ENCODE measurements around the gene ANKRD31.
A peak's percentile ranks its signal among the peaks of the same experiment; 100 is the strongest.

The ANKRD31 gene

DNA sequence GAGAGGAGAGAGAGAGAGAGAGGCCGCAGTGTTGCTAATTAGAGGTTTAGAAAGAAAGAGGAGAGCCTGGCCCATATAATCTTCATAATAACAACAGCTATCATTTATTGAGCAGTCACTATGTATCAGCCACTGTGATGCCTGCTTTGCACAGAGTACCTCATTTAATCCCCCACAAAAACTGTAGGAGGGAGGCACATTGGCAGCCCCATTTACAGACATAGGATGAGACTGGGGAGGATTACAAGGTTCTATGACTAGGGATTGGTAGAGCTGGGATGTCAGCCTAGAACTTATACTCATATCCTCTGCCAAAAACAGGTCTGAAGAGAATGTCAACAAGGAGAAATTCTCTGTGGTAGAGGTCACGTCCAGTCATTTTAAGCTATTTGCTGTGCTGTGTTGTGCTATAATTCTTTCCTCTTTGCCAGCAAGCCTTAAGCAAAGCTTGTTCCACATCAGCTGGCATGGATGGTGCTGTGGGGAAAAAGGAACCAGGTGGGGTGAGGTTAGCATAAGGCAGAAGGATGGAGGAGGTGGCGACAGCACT lies 177.6 kb downstream of the ANKRD31 start:
- FAIRE-seq = no peak

DNA sequence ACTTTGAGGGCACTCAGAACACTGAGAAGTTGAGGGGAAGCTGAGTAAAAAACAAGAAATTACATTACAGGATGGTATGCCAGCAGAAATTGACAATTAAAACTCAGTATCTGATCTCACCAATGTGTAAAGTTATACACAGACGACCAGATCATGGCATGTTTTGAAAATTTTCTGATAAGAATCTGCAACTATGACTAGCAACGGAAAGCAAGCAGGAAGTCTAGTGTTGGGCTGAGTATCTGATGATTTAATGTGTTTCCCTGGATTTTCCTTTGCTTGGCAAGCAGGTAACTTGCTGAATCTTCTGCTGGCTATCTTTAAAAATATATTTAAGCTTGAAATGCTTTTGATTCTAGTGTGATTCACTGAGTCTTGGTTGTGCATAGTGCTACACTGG lies 179.1 kb downstream of the ANKRD31 start:
- FAIRE-seq = no peak

DNA sequence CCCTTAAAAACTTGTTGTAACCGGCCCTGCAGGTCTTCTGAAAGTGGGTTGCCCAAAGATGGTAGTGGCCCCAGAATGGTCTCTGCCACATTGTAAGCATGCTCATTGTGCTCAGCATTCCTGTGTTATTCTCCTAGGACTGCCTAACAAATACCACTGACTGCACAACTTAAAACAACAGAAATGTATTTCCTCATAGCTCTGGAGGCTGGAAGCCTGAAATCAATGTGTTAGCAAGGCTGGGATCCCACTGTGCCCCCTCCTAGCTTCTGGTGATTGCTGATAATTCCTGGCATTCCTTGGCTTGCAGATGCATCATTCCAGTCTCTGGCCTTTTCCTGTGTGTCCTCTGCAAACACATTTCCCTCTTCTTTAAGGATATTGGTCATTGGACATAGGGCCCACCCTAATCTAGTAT lies 180.9 kb downstream of the ANKRD31 start:
- peak; percentile 100 for FAIRE-seq

DNA sequence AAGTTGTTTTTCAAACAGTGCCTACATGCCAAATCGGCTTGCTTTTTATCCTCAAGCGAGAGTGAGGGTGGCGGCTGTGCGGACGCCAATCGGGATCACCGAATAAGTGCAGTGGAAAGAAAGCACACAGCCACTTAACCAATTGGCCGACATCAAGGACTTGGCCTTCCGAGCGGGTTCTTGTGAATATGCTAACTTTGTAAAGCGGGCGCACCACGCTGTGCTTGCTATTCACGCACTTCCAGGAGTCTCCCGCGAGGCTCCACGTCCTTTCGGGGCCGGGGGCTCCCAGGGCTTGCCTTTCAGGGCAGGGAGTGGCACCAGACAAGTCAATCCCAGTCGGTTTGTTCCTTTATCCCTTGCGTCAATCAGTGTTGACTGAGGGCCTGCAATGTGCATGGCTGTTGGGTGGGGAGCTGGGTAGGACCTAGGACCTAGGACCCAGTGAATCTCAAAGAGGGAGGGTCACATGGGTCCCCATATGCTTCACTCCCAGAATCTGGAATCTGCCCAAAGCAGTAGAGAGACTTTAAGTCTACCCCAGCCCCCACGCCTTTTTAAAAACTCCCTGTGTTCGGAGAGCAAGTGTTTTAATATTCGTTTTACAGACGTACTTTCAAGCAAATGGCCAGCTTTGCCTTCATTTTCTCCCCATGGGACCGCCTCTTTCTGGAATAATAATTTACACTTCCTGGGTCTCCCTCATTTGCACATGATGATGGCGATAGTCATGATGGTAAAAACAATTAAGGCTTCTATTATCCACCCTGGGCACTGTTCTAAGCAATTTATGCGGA lies 182.3 kb downstream of the ANKRD31 start:
- no peak for FAIRE-seq

DNA sequence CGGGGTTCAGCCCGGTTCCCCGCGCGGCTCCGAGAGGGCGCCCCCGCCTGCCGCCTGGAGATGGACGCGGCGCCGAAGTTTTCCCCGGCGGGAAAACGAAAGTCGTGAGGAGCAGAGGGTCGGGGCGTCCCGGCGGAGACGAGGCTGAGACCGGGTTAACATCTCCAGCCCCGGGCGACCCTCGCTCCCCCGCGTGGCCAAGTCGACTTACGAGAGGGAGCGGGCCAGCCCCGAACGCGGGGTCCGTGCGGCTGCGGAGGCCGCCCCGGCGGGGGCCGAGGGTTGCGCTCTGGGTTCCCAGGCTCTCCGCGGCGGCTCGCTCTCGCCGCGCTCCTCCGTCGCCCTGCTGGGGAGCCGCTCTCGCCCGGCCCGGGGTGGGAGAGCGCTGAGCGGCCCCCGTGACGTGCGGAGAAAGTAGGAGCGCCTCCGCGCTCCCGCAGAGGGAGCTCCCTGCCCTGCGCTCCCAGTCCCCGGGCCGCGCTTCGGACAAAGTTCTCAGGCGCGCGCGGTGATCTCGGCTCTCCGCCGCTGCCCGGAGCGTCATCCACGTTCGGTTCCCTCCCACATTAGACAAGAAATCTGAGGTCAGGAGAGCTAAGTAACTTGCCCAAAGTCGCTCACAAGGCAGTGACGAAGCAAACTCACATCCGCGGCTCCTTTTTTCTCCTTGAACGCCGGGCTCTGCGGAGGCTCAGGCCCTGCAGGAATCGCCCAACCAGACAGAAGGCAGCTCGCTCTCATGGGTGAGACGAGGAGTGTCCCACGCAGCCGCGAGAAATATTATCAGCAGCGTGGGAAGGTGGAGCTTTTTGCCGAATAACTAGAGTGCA lies 183.2 kb downstream of the ANKRD31 start:
- no peak for FAIRE-seq

- FAIRE-seq = no peak
Observed at GRCh38 chr5:75053054-75053303, 183.7 kb downstream of the ANKRD31 start.

- FAIRE-seq = no peak
Observed at GRCh38 chr5:75052192-75053053, 184.3 kb downstream of the ANKRD31 start, which contains the start of gene GCNT4. Gene GCNT4, minus strand, starts transcription at chr5:75052558. Its CDS starts 22,521 bp downstream, at chr5:75030037.

- no peak for FAIRE-seq
Observed at GRCh38 chr5:75051217-75051751, 185.4 kb downstream of the ANKRD31 start.

DNA sequence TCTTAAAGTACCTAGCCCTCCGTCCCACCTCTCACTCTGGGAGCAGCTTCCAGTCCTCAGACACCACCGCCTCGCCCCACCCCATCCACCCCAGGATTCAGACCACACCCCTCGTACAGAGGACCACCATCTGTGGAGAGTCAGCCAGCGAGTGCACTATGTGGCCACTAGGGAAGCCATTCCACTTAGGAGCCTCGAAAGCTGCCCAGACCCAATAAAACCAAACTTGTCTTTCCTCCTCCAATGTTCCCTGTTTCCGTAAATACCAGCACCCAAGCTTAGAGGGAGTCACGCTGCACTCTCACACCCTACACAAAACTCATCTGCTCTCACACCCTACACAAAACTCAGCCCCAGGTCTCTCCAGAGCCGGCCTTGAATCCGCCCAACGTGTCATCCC lies 186.3 kb downstream of the ANKRD31 start:
- FAIRE-seq = peak; percentile 93

- FAIRE-seq = no peak
Observed at GRCh38 chr5:75049456-75050351, 187.0 kb downstream of the ANKRD31 start.

DNA sequence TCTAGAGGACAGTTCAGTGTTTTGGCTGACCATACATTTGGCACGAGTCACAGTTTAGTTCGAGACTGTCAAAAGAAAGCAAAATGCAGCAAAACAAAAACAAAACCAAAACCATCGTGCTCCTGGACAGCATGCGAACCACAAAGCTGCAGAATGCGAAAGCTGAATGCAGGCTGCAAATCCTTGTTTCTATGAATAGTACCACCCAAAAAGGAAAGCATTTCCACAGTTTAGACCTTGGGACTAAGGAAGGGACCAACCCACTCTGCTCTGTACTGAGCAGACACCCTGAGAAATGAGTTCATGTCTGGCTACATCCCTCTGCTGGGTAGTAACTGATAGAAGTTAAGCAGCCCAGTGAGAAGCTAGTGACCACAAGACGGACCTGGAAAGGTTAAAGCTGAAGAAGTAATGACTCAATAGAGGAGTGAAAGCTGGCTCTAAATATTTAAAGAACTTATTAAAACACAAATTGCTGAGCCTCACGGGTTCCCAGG lies 188.2 kb downstream of the ANKRD31 start:
- FAIRE-seq = no peak

DNA sequence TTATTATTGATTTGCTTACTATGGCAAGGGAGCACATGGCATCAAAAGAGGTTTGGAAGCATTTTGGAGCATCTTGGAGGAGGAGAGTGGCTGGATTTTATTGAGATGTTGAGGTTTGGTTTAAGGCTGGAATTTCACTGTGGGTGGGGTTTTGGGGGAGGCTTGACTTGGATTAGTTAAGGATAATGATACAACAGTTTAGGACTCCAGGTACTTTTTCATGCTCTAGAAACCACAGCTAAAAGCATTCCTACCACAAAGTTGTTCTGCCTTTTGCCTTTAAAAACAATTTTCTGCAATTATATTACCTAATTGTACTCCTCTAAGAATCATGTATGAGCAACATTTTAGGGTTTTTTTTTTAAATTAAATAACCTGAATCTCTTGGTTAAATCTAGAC lies 189.3 kb downstream of the ANKRD31 start:
- peak; percentile 27 for FAIRE-seq

DNA sequence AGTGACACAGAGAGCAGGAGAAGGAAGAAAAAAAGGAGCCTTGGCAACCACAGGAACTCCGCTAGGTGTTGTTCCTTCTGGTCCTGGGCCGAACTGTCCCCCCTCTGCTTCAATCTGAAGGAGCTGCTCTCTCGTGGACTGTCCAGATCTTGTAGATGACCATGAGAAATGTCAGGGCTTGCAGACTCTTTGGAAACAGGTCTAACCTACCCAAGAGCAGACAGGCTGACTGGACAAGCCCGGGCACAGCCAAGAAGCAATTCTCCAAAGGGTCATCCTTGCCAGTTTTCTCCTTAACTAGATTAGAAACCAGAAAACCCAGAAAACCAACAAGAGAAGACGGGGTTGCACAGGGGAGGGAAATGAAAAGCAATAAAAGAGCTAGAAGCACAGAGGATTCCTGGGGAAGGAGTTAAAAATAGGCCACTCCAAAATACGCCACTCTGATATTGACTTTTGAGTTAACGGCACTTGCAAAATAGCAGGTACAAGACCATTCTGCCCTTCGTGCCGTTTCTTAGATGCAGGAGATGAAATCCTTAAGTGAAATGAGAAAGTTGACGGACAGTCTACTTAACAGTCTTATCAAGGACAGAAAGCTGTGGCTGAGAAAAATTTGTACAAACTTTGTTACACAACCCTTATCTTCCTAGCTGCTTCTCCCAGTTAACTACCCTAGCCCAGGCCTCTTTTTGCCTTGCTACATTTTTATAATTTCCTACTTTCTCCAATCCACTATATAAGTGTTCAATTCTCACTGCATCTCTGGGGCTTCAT lies 190.1 kb downstream of the ANKRD31 start:
- no peak for FAIRE-seq

GRCh38 chr5:75045071-75045470 lies 191.6 kb downstream of the ANKRD31 start:
- FAIRE-seq = no peak

- no peak for FAIRE-seq
Observed at GRCh38 chr5:75044406-75044805, 192.3 kb downstream of the ANKRD31 start.

DNA sequence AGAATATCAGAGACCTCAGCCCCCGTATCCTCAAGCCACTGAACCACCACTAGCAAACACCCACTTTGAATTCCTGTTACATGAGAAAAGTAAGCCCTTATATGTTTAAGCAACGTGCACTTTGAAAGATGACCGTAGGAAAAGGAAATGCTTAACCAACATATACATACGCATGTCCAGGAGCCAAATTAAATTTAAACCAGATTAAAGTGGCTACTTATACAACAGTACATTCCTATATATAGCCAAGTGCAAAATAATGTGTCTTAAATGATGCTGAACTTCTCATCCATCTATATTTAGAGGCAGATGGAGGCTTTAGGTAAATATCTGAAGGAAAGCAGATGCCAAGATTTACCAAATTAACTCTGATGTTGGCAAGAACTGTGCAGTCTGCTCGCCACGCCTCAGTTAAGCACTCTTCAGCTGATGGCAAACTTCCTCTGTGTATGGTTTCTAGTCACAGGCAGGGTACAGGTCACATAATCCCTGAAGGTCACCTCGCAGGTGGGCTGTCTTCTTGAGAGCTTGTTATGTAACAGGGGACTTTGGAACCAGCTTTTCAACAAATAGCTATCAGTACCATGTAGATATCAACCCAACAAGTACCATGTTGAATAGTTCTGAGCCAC lies 192.9 kb downstream of the ANKRD31 start:
- FAIRE-seq = no peak

- no peak for FAIRE-seq
Observed at GRCh38 chr5:75042522-75042921, 194.2 kb downstream of the ANKRD31 start.

GRCh38 chr5:75040973-75041372 lies 195.7 kb downstream of the ANKRD31 start:
- no peak for FAIRE-seq

DNA sequence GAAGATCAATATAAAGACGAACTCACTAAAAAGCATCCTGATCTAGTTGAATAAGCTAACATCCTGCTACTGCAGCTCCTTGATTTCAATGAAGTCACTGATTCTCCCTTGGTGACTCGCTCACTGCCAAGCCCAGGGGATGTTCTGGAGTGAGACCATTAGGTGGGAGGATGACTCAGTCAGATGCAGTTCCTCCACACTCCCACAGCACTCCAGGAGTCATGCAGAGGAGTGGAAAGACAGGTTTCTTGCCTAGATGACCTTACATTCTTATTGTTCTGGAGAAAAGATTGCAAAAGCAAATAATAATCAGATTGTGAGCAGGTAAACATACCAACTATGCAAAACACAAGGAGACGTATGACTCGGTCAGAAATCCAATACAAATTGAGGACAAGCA lies 199.6 kb downstream of the ANKRD31 start:
- FAIRE-seq = peak; percentile 82

DNA sequence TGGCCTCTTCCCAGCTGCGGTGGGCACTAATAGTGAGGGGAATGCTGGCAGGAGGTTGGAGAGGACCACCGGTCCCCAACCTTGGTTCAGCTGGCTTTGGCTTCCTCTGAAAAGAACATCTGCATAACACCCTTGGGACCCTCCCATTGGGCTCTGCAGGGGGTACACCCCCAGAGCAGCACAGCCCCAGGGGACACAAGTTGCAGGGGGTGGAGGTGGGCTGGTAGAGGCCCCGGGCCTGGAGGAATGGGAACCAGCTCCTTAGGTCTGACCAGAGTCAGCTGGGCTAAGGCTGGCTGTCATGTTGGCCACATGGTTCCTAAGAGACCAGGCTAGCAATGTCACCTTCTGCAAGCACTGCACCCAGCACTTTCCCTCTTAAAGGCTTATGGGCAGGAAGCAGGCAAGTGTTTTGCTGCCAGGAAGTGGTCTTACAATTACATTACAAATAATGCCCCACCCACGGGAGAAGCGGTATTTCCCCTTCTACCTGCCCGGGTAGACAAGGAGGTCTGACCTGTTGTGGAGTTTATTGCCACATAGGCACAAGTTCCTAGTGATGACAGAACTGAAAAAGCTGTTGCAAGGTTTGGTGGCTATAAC lies 202.4 kb downstream of the ANKRD31 start:
- peak; percentile 66 for FAIRE-seq
